Measurements from ENCODE around the gene DEFB131B.
"Not testable (repeated sequence)": the region's sequence is repeated elsewhere in the genome, so short reads cannot be mapped to it uniquely, and the experiment has no call there.

The DEFB131B gene

DNA sequence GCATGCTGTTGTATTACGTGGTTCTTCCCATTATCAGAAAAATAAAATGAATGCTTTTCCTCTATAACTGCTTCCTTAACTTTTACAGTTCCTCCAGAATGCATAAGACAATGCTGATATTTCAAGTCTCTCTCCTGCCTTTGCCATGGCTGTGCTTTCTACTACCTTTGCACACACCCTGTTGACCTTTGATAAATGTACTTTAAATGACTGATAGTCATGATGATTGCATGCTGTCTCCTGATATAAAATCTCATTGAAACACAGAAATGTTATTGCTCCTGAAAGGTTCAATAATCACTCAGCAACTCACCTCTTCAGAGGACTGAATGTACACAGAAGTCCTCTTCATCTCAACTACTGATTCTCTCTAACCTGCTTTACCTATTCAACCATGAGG is at the start of gene DEFB131B:
Gene DEFB131B (plus strand): TSS at position 395 of the 400 bp plus-strand sequence. CDS start 0 bp downstream, at position 395.
- DNase-seq (ENCODE audit: low read depth in 4 of 4, low spot score in 1 of 4) = not testable (repeated sequence)

DNA sequence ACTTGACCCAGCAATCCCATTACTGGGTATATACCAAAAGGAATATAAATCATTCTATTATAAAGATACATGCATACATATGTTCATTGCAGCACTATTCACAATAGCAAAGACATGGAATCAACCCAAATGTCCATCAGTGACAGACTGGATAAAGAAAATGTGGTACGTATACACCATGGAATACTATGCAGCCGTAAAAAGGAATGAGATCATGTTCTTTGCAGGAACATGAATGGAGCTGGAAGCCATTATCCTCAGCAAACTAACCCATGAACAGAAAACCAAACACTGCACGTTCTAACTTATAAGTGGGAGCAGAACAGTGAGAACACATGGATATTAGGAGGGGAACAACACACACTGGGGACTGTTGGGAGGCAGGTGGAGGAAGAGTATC is 49.0 kb upstream of the DEFB131B start:
- not testable (repeated sequence) for DNase-seq (ENCODE audit: low read depth in 4 of 4, low spot score in 1 of 4)

GRCh38 chr11:71829686-71830085 is 48.6 kb upstream of the DEFB131B start:
- DNase-seq (ENCODE audit: low read depth in 4 of 4, low spot score in 1 of 4) = not testable (repeated sequence)

DNA sequence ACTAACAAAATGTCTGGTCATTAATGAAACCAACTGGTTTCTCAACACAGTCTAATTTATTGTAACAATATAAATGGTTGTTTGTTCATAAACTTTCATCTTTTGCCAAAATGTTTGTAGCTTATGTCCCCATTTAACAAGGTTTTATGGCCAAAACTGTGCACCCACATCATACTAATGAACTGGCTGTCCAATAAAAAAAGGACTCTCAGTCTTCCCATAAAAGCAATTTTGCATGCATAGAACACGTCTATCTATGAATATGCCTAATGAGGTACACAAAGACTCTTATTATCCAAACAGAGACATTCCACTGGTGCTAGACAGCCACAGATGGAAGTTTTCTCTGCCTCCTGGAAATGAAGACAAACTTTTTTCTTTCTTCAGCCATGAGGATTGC is 45.4 kb upstream of the DEFB131B start, which contains the start of gene DEFB108B:
Gene DEFB108B (plus strand): TSS at position 390 of the 400 bp plus-strand sequence. CDS start 0 bp downstream, at position 390.
- not testable (repeated sequence) for DNase-seq (ENCODE audit: low read depth in 4 of 4, low spot score in 1 of 4)

DNA sequence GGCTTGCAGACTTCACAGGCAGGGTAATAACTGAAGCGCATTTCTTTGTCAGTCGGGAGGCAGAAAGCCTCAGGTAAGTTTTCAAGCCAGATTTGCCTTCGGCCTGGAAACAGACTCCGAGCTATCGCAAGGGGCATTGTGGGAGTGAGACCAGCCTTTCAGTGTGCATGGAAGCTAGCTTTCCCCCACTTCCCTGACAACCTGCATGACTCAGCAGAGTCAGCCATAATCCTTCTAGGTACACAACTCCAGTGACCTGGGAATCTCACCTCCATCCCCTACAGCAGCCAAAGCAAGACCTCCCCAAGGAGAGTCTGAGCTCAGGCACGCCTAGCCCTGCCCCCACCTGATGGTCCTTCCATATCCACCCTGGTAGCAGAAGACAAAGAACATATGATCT is 35.5 kb upstream of the DEFB131B start:
- not testable (repeated sequence) for DNase-seq (ENCODE audit: low read depth in 4 of 4, low spot score in 1 of 4)

GRCh38 chr11:71843355-71843754 is 34.9 kb upstream of the DEFB131B start:
- not testable (repeated sequence) for DNase-seq (ENCODE audit: low read depth in 4 of 4, low spot score in 1 of 4)

- no peak for DNase-seq (ENCODE audit: low read depth in 4 of 4, low spot score in 1 of 4)
Observed at GRCh38 chr11:71843858-71844257, 34.4 kb upstream of the DEFB131B start.

DNA sequence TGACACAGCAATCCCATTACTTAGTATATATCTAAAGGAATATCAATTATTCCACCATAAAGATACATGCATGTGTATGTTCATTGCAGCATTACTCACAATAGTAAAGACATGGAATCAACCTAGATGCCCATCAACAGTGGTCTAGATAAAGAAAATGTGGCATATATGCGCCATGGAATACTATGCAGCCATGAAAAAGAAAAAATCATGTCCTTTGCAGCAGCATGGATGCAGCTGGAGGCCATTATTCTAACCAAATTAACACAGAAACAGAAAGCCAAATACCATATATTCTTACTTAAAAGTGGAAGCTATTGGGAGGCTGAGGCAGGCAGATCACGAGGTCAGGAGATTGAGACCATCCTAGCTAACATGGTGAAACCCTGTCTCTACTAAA is 24.4 kb upstream of the DEFB131B start:
- not testable (repeated sequence) for DNase-seq (ENCODE audit: low read depth in 4 of 4, low spot score in 1 of 4)

- DNase-seq (ENCODE audit: low read depth in 4 of 4, low spot score in 1 of 4) = not testable (repeated sequence)
Observed at GRCh38 chr11:71855880-71856279, 22.4 kb upstream of the DEFB131B start.

GRCh38 chr11:71860835-71861234 is 17.4 kb upstream of the DEFB131B start:
- DNase-seq (ENCODE audit: low read depth in 4 of 4, low spot score in 1 of 4) = not testable (repeated sequence)

DNA sequence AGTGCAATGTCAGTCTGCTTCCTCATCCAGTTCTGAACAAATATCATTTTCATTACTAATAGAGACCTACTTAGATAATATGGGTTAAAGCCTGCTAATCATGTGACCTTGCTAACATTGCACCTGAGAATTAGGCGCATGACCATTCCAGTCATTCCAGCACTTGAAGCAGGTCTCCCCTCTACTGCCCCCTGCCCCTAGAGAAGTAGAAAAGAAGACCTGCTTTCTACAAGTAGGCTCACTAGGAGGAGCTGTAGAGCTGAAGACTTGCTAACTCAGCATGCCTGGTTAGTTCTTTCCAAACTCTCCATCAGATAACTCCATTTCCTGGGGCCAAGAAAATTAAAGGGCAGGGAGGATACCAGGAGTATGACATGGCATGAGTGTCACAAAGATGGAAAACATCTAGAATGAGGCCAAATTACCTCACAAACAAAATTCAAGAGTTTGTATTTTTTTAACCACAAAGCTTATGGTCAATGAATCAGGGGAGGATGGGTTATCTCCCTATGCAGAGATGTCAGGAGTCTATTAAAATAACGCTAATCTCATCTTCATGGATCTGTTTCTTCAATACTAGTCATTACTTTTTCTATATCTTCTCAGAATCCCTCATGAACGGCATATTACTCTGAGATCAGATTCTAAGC is 14.2 kb upstream of the DEFB131B start:
- not testable (repeated sequence) for DNase-seq (ENCODE audit: low read depth in 4 of 4, low spot score in 1 of 4)

DNA sequence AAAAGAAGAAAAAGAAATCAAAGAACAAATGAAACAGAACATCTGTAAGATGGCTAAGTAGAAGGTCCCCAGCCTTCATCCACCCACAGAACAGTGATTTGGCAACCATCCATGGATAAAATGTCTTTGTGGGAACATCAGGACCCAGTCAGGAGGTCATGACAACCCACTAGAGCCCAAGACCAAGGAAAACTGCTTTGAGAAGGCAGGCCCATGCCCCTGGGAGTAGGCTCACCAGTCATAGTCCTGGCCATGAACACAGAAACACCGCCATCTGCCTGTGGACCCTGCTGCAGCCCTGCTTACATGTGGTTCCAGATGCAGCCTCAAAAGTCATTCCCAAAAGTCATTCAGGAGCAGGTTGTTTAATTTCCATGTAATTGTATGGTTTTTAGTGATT is 11.0 kb upstream of the DEFB131B start:
- DNase-seq (ENCODE audit: low read depth in 4 of 4, low spot score in 1 of 4) = not testable (repeated sequence)

DNA sequence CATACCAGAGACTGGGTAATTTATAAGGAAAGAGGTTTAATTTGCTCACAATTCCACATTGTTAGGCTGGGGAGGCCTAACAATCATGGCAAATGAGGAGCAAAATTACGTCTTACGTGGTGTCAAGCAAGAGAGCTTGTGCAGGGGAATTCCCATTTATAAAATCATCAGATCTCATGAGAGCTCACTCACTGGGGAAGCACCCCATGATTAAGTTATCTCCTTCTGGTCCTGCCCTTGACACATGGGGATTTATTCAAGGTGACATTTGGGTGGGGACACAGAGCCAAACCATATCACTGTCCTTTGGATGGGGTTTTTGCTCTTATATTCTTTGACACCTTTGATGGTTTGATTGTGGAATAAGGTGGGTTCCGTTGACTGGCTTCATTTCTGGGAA is 8.3 kb upstream of the DEFB131B start:
- DNase-seq (ENCODE audit: low read depth in 4 of 4, low spot score in 1 of 4) = not testable (repeated sequence)

DNA sequence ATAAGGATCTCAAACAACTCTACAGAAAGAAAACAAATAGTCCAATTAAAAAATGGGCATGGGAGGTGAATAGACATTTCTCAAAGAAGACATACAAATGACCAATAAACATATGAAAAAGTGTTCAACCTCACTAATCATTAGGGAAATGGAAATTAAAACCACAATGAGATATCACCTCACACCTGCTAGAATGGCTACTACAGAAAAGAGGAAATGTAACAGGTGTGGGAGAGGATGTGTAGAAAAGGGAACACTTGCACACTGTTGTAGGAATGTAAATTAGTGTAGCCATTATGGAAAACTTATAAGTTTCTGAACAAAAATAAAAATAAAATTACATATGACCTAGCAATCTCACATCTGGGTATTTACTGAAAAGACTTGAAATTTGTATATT is 7.6 kb upstream of the DEFB131B start:
- DNase-seq (ENCODE audit: low read depth in 4 of 4, low spot score in 1 of 4) = not testable (repeated sequence)

- DNase-seq (ENCODE audit: low read depth in 4 of 4, low spot score in 1 of 4) = not testable (repeated sequence)
Observed at GRCh38 chr11:71876262-71876661, 2.0 kb upstream of the DEFB131B start.

GRCh38 chr11:71885806-71886205 is 7.6 kb downstream of the DEFB131B start:
- not testable (repeated sequence) for DNase-seq (ENCODE audit: low read depth in 4 of 4, low spot score in 1 of 4)

- not testable (repeated sequence) for DNase-seq (ENCODE audit: low read depth in 4 of 4, low spot score in 1 of 4)
Observed at GRCh38 chr11:71888335-71889010, 10.2 kb downstream of the DEFB131B start.

DNA sequence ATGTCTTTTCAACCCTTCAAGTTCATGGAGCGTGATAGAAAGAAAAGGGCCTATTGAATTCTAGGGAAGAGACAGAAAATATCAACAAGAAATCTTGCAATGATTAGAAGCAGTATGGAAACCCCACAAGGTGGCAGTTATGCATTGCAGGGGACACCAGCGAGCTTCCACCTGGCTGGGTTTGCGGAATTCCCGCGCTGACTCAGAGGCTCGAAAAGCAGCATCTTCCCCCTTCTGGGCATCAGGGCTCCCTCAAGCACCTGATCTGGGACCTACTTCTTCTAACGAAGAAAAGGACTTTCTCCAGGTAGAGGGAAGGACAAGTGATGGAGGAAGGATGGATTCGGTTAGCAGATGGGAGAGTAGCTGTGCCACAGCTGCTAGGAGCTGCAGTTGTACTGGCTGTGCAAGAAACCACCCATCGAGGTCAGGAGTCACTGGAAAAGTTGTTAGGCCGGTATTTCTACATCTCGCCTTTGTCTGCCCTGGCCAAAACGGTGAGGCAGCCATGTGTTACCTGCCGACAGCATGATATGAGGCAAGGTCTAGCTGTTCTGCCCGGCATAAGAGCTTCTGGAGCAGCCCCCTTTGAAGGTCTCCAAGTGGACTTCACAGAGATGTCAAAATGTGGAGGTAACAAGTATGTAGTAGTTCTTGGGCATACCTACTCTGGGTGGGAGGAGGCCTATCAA is 11.1 kb downstream of the DEFB131B start:
- DNase-seq (ENCODE audit: low read depth in 4 of 4, low spot score in 1 of 4) = not testable (repeated sequence)

GRCh38 chr11:71895961-71896360 is 17.7 kb downstream of the DEFB131B start:
- no peak for DNase-seq (ENCODE audit: low read depth in 4 of 4, low spot score in 1 of 4)

GRCh38 chr11:71901137-71901536 is 22.9 kb downstream of the DEFB131B start:
- not testable (repeated sequence) for DNase-seq (ENCODE audit: low read depth in 4 of 4, low spot score in 1 of 4)

DNA sequence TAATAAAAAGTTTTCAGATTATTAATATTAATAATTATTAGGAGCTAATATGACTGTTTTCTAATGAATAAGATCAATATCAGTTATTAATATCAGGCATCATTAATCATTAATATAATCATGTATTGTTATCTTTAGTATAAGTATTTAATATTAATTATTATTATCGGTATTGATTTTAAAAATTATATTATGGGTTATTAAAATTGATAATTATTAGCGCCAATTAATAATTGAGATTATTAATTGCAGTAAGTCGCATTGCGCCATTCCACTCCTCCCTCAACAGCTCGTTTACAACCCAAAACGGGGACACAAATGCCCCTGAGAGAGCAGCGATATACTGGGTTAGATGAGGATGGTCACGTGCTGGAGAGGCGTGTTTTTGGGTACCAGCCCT is 30.0 kb downstream of the DEFB131B start:
- DNase-seq (ENCODE audit: low read depth in 4 of 4, low spot score in 1 of 4) = no peak

GRCh38 chr11:71910775-71911174 is 32.5 kb downstream of the DEFB131B start:
- DNase-seq (ENCODE audit: low read depth in 4 of 4, low spot score in 1 of 4) = not testable (repeated sequence)

Measured in stimulated activated CD4-positive, alpha-beta T cell treated with anti-CD3 and anti-CD28 coated beads, Interleukin-1b, Interleukin-23, amount 100 ng/mL, for 24 hours (primary cell).